Testis (tissue), 3 donors: ENCODE results near the gene ANKRD9. TPM values are rescaled to one million over a fixed set of nuclear protein-coding genes. Genes with fewer than 3 reads are reported as not detected.

ENCODE experiments used
- DNase-seq: peaks from one replicate; pipeline ENCODE4 v3.0.0-alpha.2; 2019
- H3K27ac ChIP-seq, 2 donors: fragments of 200-600 bp; sonication (generic); one replicate each; pipeline ENCODE4 v1.5.1; 2019
- H3K27me3 ChIP-seq: fragments of 200-600 bp; sonication (generic); one replicate; pipeline ENCODE4 v1.5.1; 2019
- H3K36me3 ChIP-seq: fragments of 200-600 bp; sonication (generic); one replicate; pipeline ENCODE4 v1.5.1; 2017; ENCODE audit warnings: low read depth; ENCODE audit errors: missing control alignments
- H3K4me1 ChIP-seq: fragments of 200-600 bp; sonication (generic); one replicate; pipeline ENCODE4 v1.5.1; 2019
- H3K4me3 ChIP-seq, 2 donors: fragments of 200-600 bp; sonication (generic); one replicate each; pipeline ENCODE4 v1.5.1; 2017 to 2019
- H3K9me3 ChIP-seq: fragments of 200-600 bp; sonication (generic); one replicate; pipeline ENCODE4 v1.5.1; 2017
- POLR2A ChIP-seq: fragments of 450-650 bp; IDR thresholded peaks from one replicate; pipeline ENCODE4 v1.6.1; 2017; ENCODE audit warnings: antibody characterized with exemption, mild to moderate bottlenecking, moderate library complexity
- WGBS, 2 donors: methylation state at CpG; one replicate each; pipeline ENCODE4 v1.1.5; 2018; 5-methylcytosine and 5-hydroxymethylcytosine counted together
- intact Hi-C: fragments of 100-400 bp; cut with DNase I; formaldehyde crosslinking; loops from one replicate; pipeline ENCODE4 v1.15.1; 2023; ENCODE audit warnings: low total_unique reads
- polyA plus RNA-seq: library from polyadenylated mRNA; stranded (reverse); fragments of 350-450 nt; fragmentation: Illumina TruSeq; extraction: RNeasy Lipid Tissue Mini Kit (QIAGEN cat#74804); gene quantifications from one replicate; pipeline ENCODE4 v1.2.3, GENCODE V29; 2014; ENCODE audit warnings: low read depth, low replicate concordance; ENCODE audit not compliant: insufficient read depth
- total RNA-seq, 2 donors: library from RNA; depleted of rRNA; stranded (reverse); fragments of >200 nt; gene quantifications; one replicate each; pipeline ENCODE4 v1.2.3, GENCODE V29; 2016
- TF ChIP-seq, protein P1 (sequence below), 3 experiments: fragments of 450-650 bp in 2 of 3; fragments of 200-600 bp in 1 of 3; sonication (generic) in 1 of 3; IDR thresholded peaks; one replicate each; pipeline ENCODE4 v1.5.1; 2016 to 2019; ENCODE audit warnings: antibody characterized with exemption in 3 of 3, mild to moderate bottlenecking in 2 of 3, moderate library complexity in 1 of 3

ANKRD9 gene
- total and polyA plus RNA-seq, 3 donors from 2014 or later: 21.0 to 153 (median 88.7) TPM

GRCh38 chr14:102505775-102506625 lies 3.6 kb downstream of the ANKRD9 start:
- H3K36me3 ChIP-seq: no peaks in the 10 kb centered on the region
- H3K27ac ChIP-seq: no peak overlapping the region
- intact Hi-C loops: no loop called here

GRCh38 chr14:102505000-102505619 lies 4.5 kb downstream of the ANKRD9 start:
- intact Hi-C loops: no loop called here
- no peak overlapping the region for H3K4me3 ChIP-seq
- H3K4me1 ChIP-seq: peaks cover 19% of the 10 kb centered on the region
- no peak for DNase-seq
- no peaks in the 10 kb centered on the region for H3K27me3 ChIP-seq
- H3K36me3 ChIP-seq: no peaks in the 10 kb centered on the region
- 81 to 89% methylated on average over 4 to 7 of the region's 7 CpGs for WGBS, 2 donors
- H3K27ac ChIP-seq: no peak overlapping the region
- TF ChIP-seq, protein P1, sequence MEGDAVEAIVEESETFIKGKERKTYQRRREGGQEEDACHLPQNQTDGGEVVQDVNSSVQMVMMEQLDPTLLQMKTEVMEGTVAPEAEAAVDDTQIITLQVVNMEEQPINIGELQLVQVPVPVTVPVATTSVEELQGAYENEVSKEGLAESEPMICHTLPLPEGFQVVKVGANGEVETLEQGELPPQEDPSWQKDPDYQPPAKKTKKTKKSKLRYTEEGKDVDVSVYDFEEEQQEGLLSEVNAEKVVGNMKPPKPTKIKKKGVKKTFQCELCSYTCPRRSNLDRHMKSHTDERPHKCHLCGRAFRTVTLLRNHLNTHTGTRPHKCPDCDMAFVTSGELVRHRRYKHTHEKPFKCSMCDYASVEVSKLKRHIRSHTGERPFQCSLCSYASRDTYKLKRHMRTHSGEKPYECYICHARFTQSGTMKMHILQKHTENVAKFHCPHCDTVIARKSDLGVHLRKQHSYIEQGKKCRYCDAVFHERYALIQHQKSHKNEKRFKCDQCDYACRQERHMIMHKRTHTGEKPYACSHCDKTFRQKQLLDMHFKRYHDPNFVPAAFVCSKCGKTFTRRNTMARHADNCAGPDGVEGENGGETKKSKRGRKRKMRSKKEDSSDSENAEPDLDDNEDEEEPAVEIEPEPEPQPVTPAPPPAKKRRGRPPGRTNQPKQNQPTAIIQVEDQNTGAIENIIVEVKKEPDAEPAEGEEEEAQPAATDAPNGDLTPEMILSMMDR (IDR thresholded peaks at IDR 0.05): no peak
- no peak for TF ChIP-seq POLR2A
- H3K9me3 ChIP-seq: no peaks in the 10 kb centered on the region

More at GRCh38 chr14:102505775-102506625, 3.6 kb downstream of the ANKRD9 start:
- Histone ChIP-seq H3K4me1 (peaks cover 13% of the 10 kb centered on the region), H3K27me3 (no peaks in the 10 kb centered on the region), H3K9me3 (no peaks in the 10 kb centered on the region), H3K4me3 (no peak overlapping the region)
- no peak for DNase-seq
- no peak for TF ChIP-seq POLR2A
- TF ChIP-seq, protein P1 (IDR thresholded peaks at IDR 0.05): no peak
- WGBS, 2 donors: 53 to 73% methylated on average over 10 to 19 of the region's 19 CpGs

GRCh38 chr14:102504328-102504999 lies 5.1 kb downstream of the ANKRD9 start:
- Histone ChIP-seq H3K4me1 (peaks cover 25% of the 10 kb centered on the region), H3K27ac (no peak overlapping the region), H3K27me3 (no peaks in the 10 kb centered on the region), H3K36me3 (no peaks in the 10 kb centered on the region), H3K4me3 (no peak overlapping the region), H3K9me3 (no peaks in the 10 kb centered on the region)
- 62 to 72% methylated on average over 15 to 18 of the region's 18 CpGs for WGBS, 2 donors
- TF ChIP-seq POLR2A: no peak
- TF ChIP-seq, protein P1 (IDR thresholded peaks at IDR 0.05): no peak
- DNase-seq: no peak
- intact Hi-C loops: no loop called here

- no peak for DNase-seq
- Histone ChIP-seq H3K36me3 (no peaks in the 10 kb centered on the region), H3K9me3 (no peaks in the 10 kb centered on the region), H3K27ac (no peak overlapping the region), H3K27me3 (no peaks in the 10 kb centered on the region), H3K4me1 (peaks cover 25% of the 10 kb centered on the region), H3K4me3 (no peak overlapping the region)
- WGBS, 2 donors: 52 to 55% methylated on average over 11 to 12 of the region's 12 CpGs
- intact Hi-C loops: no loop called here
- TF ChIP-seq, protein P1 (IDR thresholded peaks at IDR 0.05): no peak
- TF ChIP-seq POLR2A: no peak
These were observed 5.8 kb downstream of the ANKRD9 start for GRCh38 chr14:102503641-102504327.
